Right cardiac atrium (tissue), 5 donors: ENCODE measurements around the gene TPD52L1. TPM values are rescaled to one million over a fixed set of nuclear protein-coding genes. Genes with fewer than 3 reads are reported as not detected.
"Not testable (repeated sequence)": the region's sequence is repeated elsewhere in the genome, so short reads cannot be mapped to it uniquely, and the experiment has no call there.

Source experiments
- ATAC-seq, 2 donors: fragments of 200-7000 bp; cut with Tn5 transposase; one replicate each; pipeline versions ENCODE4 v1.8.0 to v1.9.1; 2020; ENCODE audit warnings: moderate library complexity in 2 of 2, mild to moderate bottlenecking in 1 of 2
- DNase-seq, 3 donors: peaks; one replicate each; pipeline ENCODE4 v3.0.0-alpha.2; 2020
- H3K27ac ChIP-seq: one replicate; pipeline ENCODE4 v1.5.1; 2013; ENCODE audit warnings: mild to moderate bottlenecking, low read length, control low read depth, moderate library complexity
- H3K27me3 ChIP-seq: one replicate; pipeline ENCODE4 v1.6.1; 2013; ENCODE audit not compliant: control insufficient read depth, insufficient read depth
- H3K4me1 ChIP-seq: one replicate; pipeline ENCODE4 v1.6.1; 2013; ENCODE audit warnings: low read length; ENCODE audit not compliant: control insufficient read depth, insufficient read depth
- H3K4me3 ChIP-seq: one replicate; pipeline ENCODE4 v1.5.1; 2013; ENCODE audit warnings: low read length, control low read depth
- H3K9me3 ChIP-seq: one replicate; pipeline ENCODE4 v1.6.1; 2013; ENCODE audit warnings: low read length; ENCODE audit not compliant: control insufficient read depth
- WGBS: extraction: QIAGEN DNeasy Blood & Tissue Kit; methylation state at CpG from one replicate; pipeline ENCODE4 v1.1.7; 2013; 5-methylcytosine and 5-hydroxymethylcytosine counted together
- intact Hi-C, 4 donors: fragments of 100-400 bp; cut with DNase I; formaldehyde crosslinking; loops; one replicate each; pipeline versions ENCODE4 v1.11.0 to v1.14.0; 2022 to 2023
- polyA plus RNA-seq: library from polyadenylated mRNA; stranded (reverse); fragments of 200-250 nt; gene quantifications from one replicate; pipeline ENCODE4 v1.2.3, GENCODE V29; 2013
- total RNA-seq, 4 donors: library from RNA; stranded (reverse); fragmentation: NEBNext Ultra II Directional; extraction: Animal tissue kit (Norgen Biotek cat#: 25700); gene quantifications; one replicate each; pipeline ENCODE4 v1.2.1, GENCODE V29; 2021
- donor health status: healthy with polysubstance abuse.
- donor health status: DM: no; HTN: yes; CAD: no.
- donor health status: DM: no; HTN: no; CAD: no.
- donor health status: DM: no; HTN: yes; CAD: no; lungs with severe emphysema.
- donor health status: DM: yes; HTN: yes; CAD: no.

TPD52L1 gene
- total and polyA plus RNA-seq, 5 donors, result 14.9 to 36.1 (median 21.4) TPM

DNA sequence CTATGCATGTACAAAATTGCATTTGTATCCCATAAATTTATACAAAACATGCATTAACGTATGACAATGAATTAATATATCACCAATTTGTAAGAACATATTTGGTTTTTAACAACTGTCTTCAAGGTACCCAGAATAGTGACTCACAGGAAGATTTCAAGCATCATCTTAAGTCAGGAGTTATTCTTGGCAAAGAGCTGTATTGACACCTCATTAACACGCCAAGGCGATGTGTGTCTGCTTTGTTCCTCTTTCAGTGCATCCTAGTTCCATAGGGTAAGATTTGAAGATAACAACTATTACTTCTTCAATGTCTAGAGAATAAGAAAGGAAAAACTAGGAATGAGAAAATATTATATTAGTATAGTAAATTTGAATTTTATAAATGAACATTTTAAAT is 35.8 kb upstream of the TPD52L1 start:
- Histone ChIP-seq H3K9me3 (no peaks in the 10 kb centered on the region), H3K4me1 (no peaks in the 10 kb centered on the region), H3K4me3 (no peak overlapping the region), H3K27ac (no peak overlapping the region), H3K27me3 (no peaks in the 10 kb centered on the region)
- intact Hi-C loops, result no loop called here
- ATAC-seq, result no peak
- no peak for DNase-seq
- WGBS, result 72% methylated on average over 3 of the region's 3 CpGs

DNA sequence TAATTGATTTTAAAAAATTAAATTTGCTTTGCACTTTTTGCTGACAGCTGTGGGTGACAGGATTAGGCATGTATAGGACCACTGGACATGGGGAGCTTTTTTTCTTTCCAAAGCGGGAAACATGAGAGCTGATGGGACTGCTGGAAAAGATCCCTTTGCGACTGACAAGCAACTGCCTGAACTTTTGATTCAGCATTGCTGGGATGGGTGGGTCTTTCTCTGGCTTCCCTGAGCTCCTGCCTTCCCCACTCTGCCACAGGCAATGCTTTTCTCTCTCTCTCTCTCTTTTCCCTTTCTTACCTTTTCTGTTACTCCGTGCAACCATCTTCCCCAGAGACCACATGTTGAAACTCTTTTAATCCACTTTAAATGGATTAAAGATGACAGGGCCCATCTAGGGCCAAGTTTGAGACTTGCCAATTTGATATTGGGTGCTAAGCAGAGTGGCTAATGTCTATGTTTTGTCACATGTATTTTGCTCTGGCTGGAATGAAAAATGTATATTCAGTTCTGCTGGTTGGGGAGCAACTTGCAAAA is 33.5 kb upstream of the TPD52L1 start:
- no peak for ATAC-seq
- DNase-seq, result no peak
- Histone ChIP-seq H3K4me3 (no peak overlapping the region), H3K27ac (no peak overlapping the region), H3K27me3 (no peaks in the 10 kb centered on the region), H3K9me3 (no peaks in the 10 kb centered on the region), H3K4me1 (no peaks in the 10 kb centered on the region)
- 56% methylated on average over 3 of the region's 3 CpGs for WGBS
- intact Hi-C loops, result no loop called here

DNA sequence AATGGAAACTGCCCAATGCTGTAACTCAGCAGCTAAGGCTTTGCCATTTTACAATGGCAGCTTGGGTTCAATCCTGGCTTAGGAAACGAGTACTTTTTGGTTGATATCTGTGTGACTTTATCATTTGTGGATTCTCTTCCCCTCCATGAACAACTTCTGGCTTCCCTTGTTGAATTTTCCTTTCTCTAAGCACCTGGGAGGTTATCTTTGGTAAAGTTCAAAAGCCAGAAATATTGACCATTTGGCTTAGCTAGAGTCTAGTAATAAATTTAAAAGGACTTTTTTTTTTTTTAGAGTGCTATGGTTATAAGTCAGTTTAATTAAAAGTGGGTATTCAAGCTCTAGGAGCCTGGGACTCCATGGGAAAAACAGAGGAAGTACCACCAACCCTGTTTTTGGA is 31.7 kb upstream of the TPD52L1 start:
- WGBS, result 70% methylated on average over 1 of the region's 1 CpG
- intact Hi-C loops, result no loop called here
- Histone ChIP-seq H3K27me3 (no peaks in the 10 kb centered on the region), H3K4me3 (no peak overlapping the region), H3K4me1 (no peaks in the 10 kb centered on the region), H3K9me3 (no peaks in the 10 kb centered on the region), H3K27ac (no peak overlapping the region)
- DNase-seq (no peak), ATAC-seq (no peak)

DNA sequence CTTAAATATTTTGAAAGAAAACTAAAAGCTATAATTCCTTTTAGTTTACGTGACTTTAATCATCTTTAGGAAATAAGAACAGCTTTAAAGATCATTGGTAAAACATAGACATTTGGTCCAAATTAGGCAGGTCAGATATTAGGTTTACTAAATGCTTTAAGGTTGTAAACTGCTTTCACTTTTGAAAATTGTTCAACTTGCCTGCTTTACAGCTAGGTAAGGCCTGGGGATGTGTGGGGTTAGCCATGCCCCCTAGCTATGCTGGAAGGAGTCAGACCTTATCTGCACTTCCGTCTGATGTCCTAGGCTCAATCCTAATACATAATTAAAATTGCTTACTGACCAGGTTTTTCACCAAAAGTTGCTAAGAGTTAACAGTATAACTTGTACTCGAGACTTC is 30.5 kb upstream of the TPD52L1 start:
- no peaks in the 10 kb centered on the region for H3K4me1 ChIP-seq
- no peaks in the 10 kb centered on the region for H3K27me3 ChIP-seq
- WGBS, result 82% methylated on average over 3 of the region's 3 CpGs
- H3K4me3 ChIP-seq, result no peak overlapping the region
- DNase-seq, result no peak
- intact Hi-C loops, result no loop called here
- H3K9me3 ChIP-seq, result no peaks in the 10 kb centered on the region
- ATAC-seq, result no peak
- H3K27ac ChIP-seq, result no peak overlapping the region

DNA sequence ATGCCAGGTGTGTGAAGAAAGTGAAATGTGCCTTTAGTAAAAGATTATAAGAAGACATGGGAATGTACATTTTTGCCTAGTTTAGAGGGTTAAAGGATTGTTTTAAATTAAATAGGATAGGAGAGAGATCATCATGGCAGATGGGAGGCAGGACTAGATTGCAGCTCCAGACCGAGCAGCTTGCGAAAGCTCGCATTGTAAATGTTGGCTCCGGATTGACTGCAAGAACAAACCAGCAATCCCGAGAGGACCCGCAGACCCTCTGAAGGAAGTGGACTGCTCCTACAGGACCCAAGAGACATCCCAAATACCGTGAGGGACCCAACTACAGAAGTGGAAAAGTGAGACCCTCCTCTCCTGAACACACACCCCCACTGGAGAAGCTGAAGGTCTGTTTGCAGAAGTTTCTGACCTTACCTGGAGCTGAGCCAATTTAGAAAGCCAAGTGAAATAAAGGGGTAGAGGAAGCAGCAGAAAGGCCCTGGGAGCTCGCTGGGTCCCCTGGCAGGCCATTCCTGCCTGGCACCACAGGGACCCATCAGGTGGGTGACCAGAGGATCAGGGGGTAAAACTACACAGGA is 30.0 kb upstream of the TPD52L1 start:
- intact Hi-C loops, result no loop called here

DNA sequence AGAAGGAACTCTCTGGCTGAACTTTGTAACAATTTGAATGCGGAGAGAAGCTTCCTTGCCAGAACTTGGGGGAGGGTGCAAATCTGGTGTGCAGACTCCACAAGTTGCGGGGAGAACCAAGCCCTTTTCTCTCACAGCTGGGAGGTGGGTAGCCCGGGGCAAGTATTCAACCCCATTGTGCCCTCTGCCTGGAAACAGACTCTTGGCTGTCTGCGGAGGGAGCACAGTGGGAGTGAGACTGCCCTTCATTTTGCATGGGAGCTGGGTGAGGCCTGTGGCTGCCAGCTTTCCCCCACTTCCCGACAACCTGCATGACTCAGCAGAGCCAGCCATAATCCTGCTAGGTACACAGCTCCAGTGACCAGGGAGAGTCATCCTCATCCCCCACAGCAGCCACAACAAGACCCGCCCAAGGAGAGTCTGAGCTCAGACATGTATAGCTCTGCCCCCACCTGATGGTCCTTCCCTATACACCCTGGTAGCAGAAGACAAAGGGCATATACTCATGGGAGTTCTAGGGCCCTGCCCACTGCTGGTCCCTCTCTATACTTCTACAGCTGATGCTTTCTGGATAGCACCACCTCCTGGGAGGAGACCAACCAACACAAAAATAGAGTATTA is 29.4 kb upstream of the TPD52L1 start:
- Histone ChIP-seq H3K4me3 (no peak overlapping the region), H3K4me1 (no peaks in the 10 kb centered on the region), H3K27ac (no peak overlapping the region), H3K27me3 (no peaks in the 10 kb centered on the region), H3K9me3 (no peaks in the 10 kb centered on the region)
- WGBS, result 87% methylated on average over 6 of the region's 6 CpGs
- ATAC-seq (peak in 1 of 2 donors; percentile 21), DNase-seq (no peak)
- intact Hi-C loops, result no loop called here

More for the DNA sequence above, 30.0 kb upstream of the TPD52L1 start:
- no peaks in the 10 kb centered on the region for H3K4me1 ChIP-seq
- DNase-seq (no peak), ATAC-seq (no peak)
- H3K27me3 ChIP-seq, result no peaks in the 10 kb centered on the region
- H3K27ac ChIP-seq, result no peak overlapping the region
- WGBS, result 59% methylated on average over 8 of the region's 8 CpGs
- H3K4me3 ChIP-seq, result no peak overlapping the region
- no peaks in the 10 kb centered on the region for H3K9me3 ChIP-seq

DNA sequence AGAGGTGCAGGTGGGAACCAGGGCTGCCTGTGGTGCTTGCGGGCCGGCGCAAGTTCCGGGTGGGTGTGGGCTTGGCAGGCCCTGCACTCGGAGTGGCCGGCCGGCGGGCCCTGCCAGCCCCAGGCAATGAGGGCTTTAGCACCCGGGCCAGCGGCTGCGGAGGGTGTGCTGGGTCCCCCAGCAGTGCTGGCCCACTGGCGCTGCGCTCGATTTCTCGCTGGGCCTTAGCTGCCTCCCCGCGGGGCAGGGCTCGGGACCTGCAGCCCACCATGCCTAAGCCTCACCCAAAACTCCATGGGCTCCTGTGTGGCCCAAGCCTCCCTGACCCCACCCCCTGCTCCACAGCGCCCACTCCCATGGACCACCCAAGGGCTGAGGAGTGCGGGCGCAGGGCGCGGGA is 27.7 kb upstream of the TPD52L1 start:
- ATAC-seq, H3K9me3 ChIP-seq, H3K27me3 ChIP-seq, H3K4me1 ChIP-seq, H3K4me3 ChIP-seq, DNase-seq, H3K27ac ChIP-seq, intact Hi-C loops: not testable (repeated sequence)
- 99% methylated on average over 23 of the region's 23 CpGs for whole genome bisulfite sequencing

DNA sequence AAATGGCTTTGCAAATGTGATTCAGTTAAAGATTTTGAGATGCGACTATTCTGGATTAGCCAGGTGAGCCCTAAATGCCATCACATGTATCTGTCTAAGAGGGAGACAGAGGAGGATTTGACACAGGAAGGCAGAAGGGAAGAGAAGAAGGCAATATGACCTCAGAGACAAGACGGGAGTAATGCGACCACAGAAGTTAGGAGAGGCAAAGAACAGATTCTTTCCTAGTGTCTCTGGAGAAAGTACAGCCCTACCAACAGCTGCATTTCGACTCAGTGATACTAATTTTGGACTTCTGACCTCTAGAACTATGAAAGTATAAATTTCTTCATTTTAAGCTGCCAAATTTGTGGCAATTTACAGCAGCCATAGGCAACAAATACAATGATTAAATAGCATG is 24.2 kb upstream of the TPD52L1 start:
- Histone ChIP-seq H3K4me1 (no peaks in the 10 kb centered on the region), H3K9me3 (no peaks in the 10 kb centered on the region), H3K27ac (no peak overlapping the region), H3K4me3 (no peak overlapping the region), H3K27me3 (no peaks in the 10 kb centered on the region)
- DNase-seq (no peak), ATAC-seq (no peak)
- intact Hi-C loops, result no loop called here
- WGBS, result 61% methylated on average over 4 of the region's 4 CpGs

DNA sequence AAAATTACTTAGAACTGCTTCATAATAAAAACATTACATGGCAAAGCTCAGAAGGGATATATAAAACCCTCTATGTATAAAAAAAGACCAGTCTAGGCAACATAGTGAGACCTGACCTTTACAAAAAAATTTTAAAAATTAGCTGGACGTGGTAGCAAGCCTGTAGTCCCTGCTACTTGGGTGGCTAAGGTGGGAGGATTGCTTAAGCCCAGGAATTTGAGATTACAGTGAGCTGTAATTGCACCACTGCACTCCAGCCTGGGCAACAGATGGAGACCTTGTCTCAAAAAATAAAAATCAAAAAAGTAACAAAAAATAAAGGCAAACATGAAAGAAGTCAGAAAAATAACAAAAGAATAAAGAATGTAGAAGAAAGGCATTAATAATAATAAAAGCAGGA is 21.5 kb upstream of the TPD52L1 start:
- 63% methylated on average over 1 of the region's 1 CpG for WGBS
- intact Hi-C loops, result no loop called here

DNA sequence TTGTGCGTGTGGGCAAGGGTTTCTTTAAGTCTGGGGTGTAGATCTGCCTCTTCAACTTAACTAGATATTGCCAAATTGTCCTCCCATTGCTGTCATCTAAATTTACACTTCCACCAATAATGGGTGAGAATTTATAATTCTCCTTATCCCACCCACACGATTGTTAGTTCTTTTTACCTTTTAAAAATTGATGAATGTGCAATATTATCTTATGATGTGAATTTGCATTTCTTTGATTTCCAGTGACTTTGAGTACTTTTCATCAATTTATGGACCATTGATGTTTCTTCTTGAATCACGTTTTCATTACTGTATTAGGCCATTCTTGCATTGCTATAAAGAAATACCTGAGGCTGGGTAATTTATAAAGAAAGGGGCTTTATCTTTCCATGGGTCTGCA is 17.2 kb upstream of the TPD52L1 start:
- no peaks in the 10 kb centered on the region for H3K4me1 ChIP-seq
- H3K27me3 ChIP-seq, result no peaks in the 10 kb centered on the region
- WGBS, result 89% methylated on average over 3 of the region's 3 CpGs
- H3K9me3 ChIP-seq, result no peaks in the 10 kb centered on the region
- no peak overlapping the region for H3K27ac ChIP-seq
- H3K4me3 ChIP-seq, result no peak overlapping the region
- DNase-seq, result no peak
- no peak for ATAC-seq
- intact Hi-C loops, result no loop called here

More for the DNA sequence above, 21.5 kb upstream of the TPD52L1 start:
- no peak for DNase-seq
- Histone ChIP-seq H3K27me3 (no peaks in the 10 kb centered on the region), H3K4me3 (no peak overlapping the region), H3K9me3 (no peaks in the 10 kb centered on the region), H3K27ac (no peak overlapping the region), H3K4me1 (no peaks in the 10 kb centered on the region)
- no peak for ATAC-seq

DNA sequence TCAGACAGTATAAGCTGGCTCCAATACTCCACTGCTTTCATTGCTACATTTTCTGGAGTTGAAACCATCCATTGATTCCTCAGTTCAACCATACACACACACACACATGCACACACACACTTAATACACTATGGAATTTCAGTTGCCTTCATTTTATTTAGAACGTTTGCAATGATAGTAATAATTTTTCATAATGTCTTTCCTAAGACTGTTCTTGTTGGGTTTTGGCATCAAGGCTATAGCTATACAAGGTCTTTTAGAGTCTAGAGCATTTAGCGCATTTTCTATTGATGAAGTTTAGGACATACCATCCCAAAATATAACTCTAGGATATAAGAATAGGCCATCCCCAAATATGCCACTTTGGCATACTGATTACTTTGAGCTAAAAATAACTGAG is 15.5 kb upstream of the TPD52L1 start:
- ATAC-seq (no peak), DNase-seq (no peak)
- Histone ChIP-seq H3K9me3 (no peaks in the 10 kb centered on the region), H3K4me1 (no peaks in the 10 kb centered on the region), H3K27ac (no peak overlapping the region), H3K4me3 (no peak overlapping the region), H3K27me3 (no peaks in the 10 kb centered on the region)
- intact Hi-C loops, result no loop called here
- 78% methylated on average over 2 of the region's 2 CpGs for WGBS
